ENCODE results near the gene ZNF311. TPM values are rescaled to one million over a fixed set of nuclear protein-coding genes. Genes with fewer than 3 reads are reported as not detected.
"Not testable (repeated sequence)": the region's sequence is repeated elsewhere in the genome, so short reads cannot be mapped to it uniquely, and the experiment has no call there.

Gene ZNF311
- total RNA-seq, 4 donors from 2014 or later = 0.35 to 1.4 (median 0.88) TPM

GRCh38 chr6:28968476-28968875 lies 36.6 kb downstream of the ZNF311 start:
- 74 to 88% methylated on average over 1 to 4 of the region's 4 CpGs for WGBS, 2 donors (ENCODE audit: low coverage in 1 of 2)
- no peaks in the 10 kb centered on the region for H3K36me3 ChIP-seq
- peaks cover 10% of the 10 kb centered on the region for H3K27me3 ChIP-seq
- H3K9me3 ChIP-seq = peaks cover 0 to 9% (median 0%) of the 10 kb centered on the region in 3 donors
- no peak for ATAC-seq
- no peak overlapping the region for H3K27ac ChIP-seq
- H3K4me3 ChIP-seq = no peak overlapping the region
- no peaks in the 10 kb centered on the region for H3K4me1 ChIP-seq
- TF ChIP-seq POLR2A (IDR thresholded peaks at IDR 0.05) (no peak), POLR2AphosphoS5 (IDR thresholded peaks at IDR 0.05) (no peak), EP300 (IDR thresholded peaks at IDR 0.05) (no peak)
- TF ChIP-seq, protein P1, sequence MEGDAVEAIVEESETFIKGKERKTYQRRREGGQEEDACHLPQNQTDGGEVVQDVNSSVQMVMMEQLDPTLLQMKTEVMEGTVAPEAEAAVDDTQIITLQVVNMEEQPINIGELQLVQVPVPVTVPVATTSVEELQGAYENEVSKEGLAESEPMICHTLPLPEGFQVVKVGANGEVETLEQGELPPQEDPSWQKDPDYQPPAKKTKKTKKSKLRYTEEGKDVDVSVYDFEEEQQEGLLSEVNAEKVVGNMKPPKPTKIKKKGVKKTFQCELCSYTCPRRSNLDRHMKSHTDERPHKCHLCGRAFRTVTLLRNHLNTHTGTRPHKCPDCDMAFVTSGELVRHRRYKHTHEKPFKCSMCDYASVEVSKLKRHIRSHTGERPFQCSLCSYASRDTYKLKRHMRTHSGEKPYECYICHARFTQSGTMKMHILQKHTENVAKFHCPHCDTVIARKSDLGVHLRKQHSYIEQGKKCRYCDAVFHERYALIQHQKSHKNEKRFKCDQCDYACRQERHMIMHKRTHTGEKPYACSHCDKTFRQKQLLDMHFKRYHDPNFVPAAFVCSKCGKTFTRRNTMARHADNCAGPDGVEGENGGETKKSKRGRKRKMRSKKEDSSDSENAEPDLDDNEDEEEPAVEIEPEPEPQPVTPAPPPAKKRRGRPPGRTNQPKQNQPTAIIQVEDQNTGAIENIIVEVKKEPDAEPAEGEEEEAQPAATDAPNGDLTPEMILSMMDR (IDR thresholded peaks at IDR 0.05) = no peak

- Histone ChIP-seq H3K36me3 (no peaks in the 10 kb centered on the region), H3K4me3 (no peak overlapping the region), H3K27me3 (peaks cover 15% of the 10 kb centered on the region), H3K27ac (no peak overlapping the region), H3K4me1 (no peaks in the 10 kb centered on the region), H3K9me3 (peaks cover 0 to 9% (median 0%) of the 10 kb centered on the region in 3 donors)
- ATAC-seq = no peak
- WGBS, 2 donors (ENCODE audit: low coverage in 1 of 2) = 82 to 100% methylated on average over 1 to 2 of the region's 2 CpGs
- no peak for TF ChIP-seq EP300 (IDR thresholded peaks at IDR 0.05)
- TF ChIP-seq POLR2A (IDR thresholded peaks at IDR 0.05) = no peak
- TF ChIP-seq, protein P1 (IDR thresholded peaks at IDR 0.05) = no peak
- no peak for TF ChIP-seq POLR2AphosphoS5 (IDR thresholded peaks at IDR 0.05)
Observed at GRCh38 chr6:28965706-28966105, 39.4 kb downstream of the ZNF311 start.

DNA sequence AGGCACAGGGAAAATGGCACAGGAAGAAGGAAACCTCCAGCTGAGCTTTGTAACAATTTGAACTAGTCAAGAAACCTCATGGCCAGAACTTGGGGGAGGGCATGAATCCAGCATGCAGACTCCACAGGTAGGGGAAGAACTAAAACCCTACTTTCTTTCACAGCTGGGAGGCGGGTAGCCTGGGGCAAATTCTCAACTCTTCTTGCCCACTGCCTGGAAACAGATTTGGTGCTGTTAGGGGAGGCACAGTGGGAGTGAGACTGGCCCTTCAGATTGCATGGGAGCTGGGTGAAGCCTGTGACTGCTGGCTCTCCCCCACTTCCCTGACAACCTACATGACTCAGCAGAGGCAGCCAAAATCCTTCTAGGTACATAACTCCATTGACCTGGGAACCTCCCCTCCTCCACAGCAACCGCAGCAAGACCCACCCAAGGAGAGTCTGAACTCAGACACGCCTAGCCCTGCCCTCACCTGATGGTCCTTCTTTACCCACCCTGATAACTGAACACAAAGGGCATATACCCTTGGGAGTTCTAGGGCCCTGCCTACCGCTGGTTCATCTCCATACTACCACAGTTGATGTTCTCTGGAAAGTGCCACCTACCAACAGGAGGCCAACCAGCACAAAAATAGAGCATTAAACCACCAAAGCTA lies 44.1 kb downstream of the ZNF311 start:
- Histone ChIP-seq H3K4me3 (no peak overlapping the region), H3K9me3 (no peaks in the 10 kb centered on the region), H3K27me3 (peaks cover 46% of the 10 kb centered on the region), H3K36me3 (no peaks in the 10 kb centered on the region), H3K27ac (no peak overlapping the region), H3K4me1 (no peaks in the 10 kb centered on the region)
- TF ChIP-seq, protein P1 (IDR thresholded peaks at IDR 0.05) = no peak
- TF ChIP-seq POLR2A (IDR thresholded peaks at IDR 0.05) (no peak), EP300 (IDR thresholded peaks at IDR 0.05) (no peak), POLR2AphosphoS5 (IDR thresholded peaks at IDR 0.05) (no peak)
- WGBS, 2 donors (ENCODE audit: low coverage in 1 of 2) = 82 to 100% methylated on average over 1 to 2 of the region's 4 CpGs
- no peak for ATAC-seq

GRCh38 chr6:28958561-28959243 lies 46.4 kb downstream of the ZNF311 start:
- H3K27ac ChIP-seq, H3K36me3 ChIP-seq, ATAC-seq, H3K9me3 ChIP-seq, H3K4me1 ChIP-seq, H3K4me3 ChIP-seq: not testable (repeated sequence)
- 75 to 84% methylated on average over 5 to 7 of the region's 13 CpGs for WGBS, 2 donors (ENCODE audit: low coverage in 1 of 2)
- H3K27me3 ChIP-seq = peaks cover 53% of the 10 kb centered on the region

- not testable (repeated sequence) for H3K36me3 ChIP-seq, ATAC-seq, H3K9me3 ChIP-seq, H3K4me3 ChIP-seq, H3K27ac ChIP-seq
- no CpG with 5 or more reads among the region's 24 CpGs for WGBS, 2 donors (ENCODE audit: low coverage in 1 of 2)
- peaks cover 0 to 12% (median 0%) of the 10 kb centered on the region in 3 donors for H3K4me1 ChIP-seq
- peaks cover 54% of the 10 kb centered on the region for H3K27me3 ChIP-seq
Observed at GRCh38 chr6:28957795-28958314, 47.3 kb downstream of the ZNF311 start.

DNA sequence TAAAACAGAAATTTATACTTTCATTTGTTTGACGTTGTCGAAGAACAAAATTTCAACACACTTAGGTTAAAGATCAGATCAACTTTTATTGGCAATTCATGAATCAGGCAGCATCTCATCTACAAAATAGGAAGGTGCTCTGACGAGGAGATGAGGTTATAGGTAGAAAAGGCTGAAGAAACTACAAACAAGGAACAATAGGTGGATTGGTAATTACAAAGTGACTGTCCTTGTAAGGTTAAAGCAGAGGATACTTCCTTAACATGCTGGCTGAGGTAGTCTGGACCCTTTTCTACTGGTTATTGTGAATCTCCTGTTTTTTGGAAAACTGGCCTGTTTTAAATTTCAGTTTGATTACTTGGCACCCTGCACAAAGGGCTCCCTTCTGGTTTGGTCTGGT lies 48.8 kb downstream of the ZNF311 start:
- H3K36me3 ChIP-seq = no peaks in the 10 kb centered on the region
- TF ChIP-seq POLR2AphosphoS5 (IDR thresholded peaks at IDR 0.05) (no peak), POLR2A (IDR thresholded peaks at IDR 0.05) (no peak), EP300 (IDR thresholded peaks at IDR 0.05) (no peak)
- TF ChIP-seq, protein P1 (IDR thresholded peaks at IDR 0.05) = no peak
- H3K4me3 ChIP-seq = no peak overlapping the region
- 77 to 84% methylated on average over 3 of the region's 3 CpGs for WGBS, 2 donors (ENCODE audit: low coverage in 1 of 2)
- no peak overlapping the region for H3K27ac ChIP-seq
- no peak for ATAC-seq
- H3K9me3 ChIP-seq = no peaks in the 10 kb centered on the region
- peaks cover 0 to 12% (median 0%) of the 10 kb centered on the region in 3 donors for H3K4me1 ChIP-seq
- H3K27me3 ChIP-seq = peaks cover 54% of the 10 kb centered on the region
